HG03432 (cell line): Measurements from ENCODE around the gene NSD2.
A peak's percentile ranks its signal among the peaks of the same experiment; 100 is the strongest.
"Not testable (repeated sequence)": the region's sequence is repeated elsewhere in the genome, so short reads cannot be mapped to it uniquely, and the experiment has no call there.

Experiments used
- ATAC-seq: cut with Tn5 transposase; IDR thresholded peaks from one replicate; pipeline ENCODE4 v1.9.1; 2021; ENCODE audit warnings: mild to moderate bottlenecking, moderate library complexity; ENCODE audit not compliant: unreplicated experiment

Gene NSD2

DNA sequence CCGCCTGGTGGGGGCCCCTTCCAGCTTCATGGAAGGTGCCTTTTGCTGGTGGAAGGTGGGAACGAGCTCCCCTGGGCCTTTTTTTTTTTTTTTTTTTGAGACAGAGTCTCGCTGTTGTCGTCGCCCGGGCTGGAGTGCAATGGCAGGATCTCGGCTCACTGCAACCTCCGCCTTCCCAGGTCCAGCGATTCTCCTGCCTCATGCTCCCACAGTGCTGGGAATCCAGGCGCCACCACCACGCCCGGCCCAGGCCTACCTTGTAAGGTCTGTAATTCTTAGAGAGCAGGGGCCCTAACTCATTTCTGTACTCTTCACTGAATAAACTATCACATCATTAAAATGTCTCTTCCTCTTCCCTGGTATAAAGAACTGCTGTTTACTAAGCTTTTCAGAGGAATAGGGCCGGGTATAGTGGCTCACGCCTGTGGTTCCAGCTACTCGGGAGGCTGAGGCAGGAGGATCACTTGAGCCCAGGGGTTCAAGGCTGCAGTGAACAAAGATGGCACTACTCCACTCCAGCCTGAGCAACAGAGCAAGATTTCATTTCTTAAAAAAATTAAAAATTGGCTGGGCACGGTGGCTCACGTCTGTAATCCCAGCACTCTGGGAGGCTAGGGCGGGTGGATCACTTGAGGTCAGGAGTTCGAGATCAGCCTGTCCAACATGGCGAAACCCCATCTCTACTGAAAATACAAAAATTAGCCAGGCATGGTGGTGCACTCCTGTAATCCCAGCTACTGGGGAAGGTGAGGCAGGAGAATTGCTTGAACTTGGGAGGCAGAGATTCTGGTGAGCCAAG, 122.7 kb downstream of the NSD2 start:
- not testable (repeated sequence) for ATAC-seq

DNA sequence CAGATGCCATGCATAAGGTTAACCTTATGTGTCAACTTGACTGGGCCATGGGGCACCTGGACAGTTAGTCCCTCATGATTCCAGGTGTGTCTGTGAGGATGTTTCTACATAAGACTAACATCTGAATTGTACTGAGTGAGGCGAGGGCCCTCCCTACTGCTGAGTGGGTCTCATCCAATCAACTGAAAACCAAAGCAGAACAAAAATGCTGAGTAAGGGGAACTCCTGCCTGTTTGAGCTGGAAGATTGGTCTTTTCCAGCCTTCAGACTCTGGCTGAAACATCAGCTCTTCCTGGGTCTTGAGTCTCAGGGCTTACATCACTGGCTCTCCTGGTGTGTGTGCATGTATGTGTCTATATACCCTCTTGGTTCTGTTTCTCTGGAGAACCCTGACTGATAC, 123.7 kb downstream of the NSD2 start:
- ATAC-seq = no peak

DNA sequence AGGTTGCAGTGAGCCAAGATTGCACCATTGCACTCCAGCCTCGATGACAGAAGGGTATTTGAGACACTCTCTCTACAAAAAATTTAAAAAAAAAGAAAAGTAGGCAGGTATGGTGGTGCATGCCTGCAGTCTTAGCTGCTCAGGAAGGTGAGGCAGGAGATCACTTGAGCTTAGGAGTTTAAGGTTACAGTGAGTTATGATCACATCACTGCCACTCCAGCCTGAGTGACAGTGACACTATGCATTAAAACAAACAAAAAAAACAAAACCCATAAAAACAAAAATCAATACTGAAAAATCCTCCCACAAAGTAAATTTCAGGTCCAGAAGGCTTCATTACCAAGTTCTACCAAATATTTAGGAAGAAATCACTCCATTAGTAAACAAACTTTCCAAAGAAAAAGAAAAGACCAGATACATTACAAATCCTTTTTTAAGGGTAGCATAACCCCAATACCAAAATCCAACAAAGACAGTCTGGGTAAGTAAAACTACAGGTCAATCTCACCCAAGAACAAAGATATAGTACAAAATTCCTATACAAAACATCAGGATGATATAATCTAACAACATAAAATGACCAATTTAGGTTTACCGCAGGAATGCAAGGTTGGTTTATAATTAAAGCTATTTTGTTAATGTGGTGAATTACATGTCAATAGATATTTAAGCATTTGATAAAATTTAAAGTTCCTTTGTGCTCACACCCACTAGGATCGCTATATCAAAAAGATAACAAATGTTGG, 125.8 kb downstream of the NSD2 start:
- ATAC-seq = no peak

DNA sequence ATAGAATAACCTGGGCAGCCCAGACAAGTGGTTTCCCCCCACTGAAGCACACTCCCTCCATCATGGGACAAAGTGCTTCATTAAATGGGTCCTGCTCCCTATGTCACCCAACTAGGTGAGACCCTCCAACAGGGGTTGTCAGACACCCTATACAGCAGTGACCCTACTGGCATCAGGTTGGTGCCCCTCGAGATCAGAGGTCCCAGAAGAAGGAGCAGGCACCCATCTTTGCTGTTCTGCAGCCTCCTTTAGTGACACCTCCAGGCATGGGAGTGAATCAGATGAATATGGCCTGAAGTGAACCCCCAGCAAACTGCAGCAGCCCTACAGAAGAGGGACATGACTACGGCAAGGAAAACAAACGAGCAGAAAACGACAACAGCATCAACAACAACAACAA, 126.5 kb downstream of the NSD2 start:
- no peak for ATAC-seq

DNA sequence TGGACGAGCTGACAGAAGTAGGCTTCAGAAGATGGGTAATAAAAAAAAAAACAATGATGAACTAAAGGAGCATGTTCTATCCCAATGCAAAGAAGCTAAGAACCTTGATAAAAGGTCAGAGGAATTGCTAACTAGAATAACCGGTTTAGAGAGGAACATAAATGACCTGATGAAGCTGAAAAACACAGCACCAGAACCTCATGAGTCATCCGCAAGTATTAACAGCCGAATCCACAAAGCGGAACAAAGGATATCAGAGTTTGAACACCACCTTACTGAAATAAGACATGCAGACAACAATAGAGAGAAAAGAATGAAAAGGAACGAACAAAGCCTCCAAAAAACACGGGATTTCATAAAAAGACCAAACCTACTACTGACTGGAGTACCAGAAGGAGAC, 127.1 kb downstream of the NSD2 start:
- ATAC-seq = no peak

DNA sequence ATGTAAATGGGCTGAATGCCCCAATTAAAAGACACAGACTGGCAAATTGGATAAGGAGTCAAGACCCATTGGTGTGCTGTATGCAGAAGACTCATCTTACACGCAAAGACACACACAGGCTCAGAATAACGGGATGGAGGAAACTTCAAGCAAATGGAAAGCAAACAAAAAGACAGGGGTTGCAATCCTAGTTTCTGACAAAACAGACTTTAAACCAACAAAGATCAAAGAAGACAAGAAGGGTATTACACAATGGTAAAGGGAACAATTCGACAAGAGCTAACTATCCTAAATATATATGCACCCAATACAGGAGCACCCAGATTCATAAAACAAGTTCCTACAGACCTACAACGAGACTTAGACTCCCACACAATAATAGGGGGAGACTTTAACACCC, 128.1 kb downstream of the NSD2 start:
- not testable (repeated sequence) for ATAC-seq

DNA sequence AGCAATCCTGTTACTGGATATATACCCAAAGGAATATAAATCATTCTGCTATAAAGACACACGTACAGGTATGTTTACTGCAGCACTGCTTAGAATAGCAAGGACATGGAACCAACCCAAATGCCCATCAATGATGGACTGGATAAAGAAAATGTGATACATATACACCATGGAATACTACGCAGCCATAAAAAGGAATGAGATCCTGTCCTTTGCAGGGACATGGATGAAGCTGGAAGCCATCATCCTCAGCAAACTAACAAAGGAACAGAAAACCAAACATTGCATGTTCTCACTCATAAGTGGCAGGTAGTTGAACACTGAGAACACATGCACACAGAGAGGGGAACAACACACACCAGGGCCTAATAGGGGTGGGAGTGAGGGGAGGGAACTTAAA, 132.2 kb downstream of the NSD2 start:
- not testable (repeated sequence) for ATAC-seq

DNA sequence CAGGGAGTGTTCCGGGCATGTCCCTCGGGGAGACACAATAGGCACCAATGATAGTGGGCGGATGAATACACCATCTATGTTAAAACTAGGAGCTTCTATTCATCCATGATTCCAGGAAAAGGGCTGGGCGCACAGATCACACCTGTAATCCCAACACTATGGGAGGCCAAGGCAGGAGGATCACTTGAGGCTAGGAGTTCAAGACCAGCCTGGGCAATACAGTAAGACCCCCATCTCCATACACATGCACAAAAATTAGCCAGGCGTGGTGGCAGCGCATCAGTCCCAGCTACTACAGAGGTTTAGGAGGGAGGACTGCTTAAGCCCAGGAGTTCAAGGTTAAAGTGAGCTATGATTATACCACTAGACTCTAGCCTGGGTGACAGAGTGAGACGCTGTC, 135.2 kb downstream of the NSD2 start:
- ATAC-seq = no peak

DNA sequence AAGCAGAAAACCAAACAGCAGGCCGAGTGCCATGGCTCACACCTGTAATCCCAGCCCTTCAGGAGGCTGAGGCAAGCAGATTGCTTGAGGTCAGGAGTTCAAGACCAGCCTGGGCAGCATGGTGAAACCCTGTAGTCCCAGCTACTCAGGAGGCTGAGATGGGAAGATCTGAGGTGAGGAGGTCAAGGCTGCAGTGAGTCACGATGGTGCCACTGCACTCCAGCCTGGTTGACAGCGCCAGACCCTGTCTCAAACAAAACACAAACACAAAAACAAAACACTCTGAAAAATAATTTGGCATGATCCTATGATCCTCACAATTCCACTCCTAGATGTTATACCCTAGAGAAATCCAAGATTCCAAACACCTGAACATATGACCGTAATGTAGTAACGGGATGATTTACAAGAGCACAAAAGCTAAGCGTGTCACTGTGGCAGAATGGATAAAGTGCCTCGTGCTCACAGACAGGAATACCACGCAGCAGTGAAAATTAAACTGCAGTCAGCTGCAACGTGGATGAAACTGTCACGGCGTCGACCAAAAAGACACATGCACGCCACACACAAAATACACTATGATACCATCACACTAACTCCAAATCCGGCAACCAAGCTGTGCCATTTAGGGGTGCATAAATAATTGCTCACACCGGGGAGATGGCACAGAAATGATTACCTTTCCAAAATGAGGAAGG, 135.9 kb downstream of the NSD2 start:
- ATAC-seq = no peak

DNA sequence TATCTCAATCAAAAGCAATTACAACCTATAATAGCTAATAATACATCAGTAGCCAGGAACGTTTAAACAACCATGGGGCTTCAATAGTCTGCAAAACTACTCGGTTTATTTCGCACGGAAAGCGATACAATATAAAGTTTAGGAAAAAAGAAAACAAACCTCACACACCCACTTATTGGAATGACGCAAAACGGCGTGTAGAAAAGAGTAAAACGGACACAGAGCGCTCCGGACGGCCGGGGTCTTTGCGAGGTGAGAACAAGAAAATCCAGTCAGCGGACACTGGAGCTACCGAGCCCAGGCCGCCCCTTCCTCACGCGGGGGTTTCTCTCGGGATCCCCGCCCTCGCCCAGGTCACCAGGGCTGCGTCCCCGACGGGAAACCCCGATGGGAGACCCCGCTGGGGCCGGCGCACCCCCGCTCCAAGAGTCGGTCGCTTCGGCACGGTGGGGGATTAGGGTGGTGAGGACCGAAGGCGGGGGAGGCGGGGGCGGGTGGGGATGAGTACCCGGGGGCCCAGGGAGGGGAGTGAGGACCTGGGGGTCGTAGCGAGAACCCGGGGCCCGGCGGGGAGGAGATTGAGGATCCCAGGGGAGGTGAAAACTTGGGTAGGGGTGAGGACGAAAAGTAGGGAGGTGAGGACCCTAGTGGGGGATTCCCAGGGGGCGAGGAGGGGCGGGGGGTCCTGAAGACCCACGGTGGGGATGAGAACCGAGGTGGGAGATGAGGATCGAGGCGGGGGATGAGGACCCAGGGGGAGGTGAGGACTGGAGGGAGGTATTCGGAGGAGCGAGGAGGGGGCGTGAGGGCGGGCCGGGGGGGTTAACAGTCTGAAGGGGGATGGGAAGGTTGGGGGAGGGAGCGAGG, 136.8 kb downstream of the NSD2 start:
- ATAC-seq = no peak

DNA sequence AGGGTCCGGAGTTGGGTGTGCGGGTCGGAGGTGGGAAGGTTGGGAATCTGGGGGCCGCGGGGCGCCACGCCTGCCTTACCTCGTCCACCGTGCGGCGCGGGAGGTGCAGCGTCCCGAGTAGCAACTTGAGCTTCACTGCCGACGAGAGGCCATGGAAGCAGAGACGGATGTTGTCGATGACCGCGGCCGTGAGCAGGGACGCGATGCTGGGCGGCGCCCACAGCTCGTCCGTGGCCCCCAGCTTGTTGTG, 137.4 kb downstream of the NSD2 start:
- ATAC-seq = no peak

DNA sequence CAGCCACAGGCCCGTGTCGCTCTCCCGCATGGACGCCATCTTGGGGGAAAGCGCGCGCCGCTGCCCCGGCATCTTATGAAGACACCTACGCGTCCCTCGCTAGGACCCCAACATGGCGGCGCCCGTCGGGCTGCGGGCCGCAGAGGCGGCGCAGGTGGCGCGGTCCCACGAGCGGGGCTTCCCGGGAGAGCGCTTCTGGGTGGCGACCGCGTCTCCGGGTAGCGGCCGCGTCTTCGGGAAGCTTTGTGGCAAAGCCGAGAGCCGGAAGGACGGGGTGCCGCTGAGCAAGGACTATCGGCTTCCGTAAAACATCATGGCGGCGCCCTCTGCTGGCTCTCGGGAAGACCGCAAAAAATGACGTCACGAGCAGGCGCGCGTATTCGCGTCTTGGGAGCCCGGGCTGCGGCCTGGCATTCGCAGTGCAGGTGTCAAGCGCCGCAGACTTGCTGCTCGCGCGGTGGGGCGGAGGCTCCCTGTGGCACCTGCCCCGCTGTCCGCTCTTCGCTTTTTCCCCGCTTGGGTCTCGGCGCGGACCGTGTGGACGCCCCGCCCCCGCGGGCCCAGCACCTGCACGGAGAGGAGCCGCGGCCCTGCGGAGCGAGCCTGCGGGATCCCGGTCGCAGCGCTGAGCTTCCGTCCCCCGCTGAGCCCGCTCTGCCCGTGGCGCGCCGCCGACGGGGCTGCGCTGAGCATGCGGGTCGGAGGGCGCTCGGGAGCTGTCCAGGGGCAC, 137.9 kb downstream of the NSD2 start, which contains the start of gene NELFA:
TSS of gene NELFA (minus strand) at position 54 of the 730 bp plus-strand sequence. CDS start at position 39, 15 bp downstream.
- ATAC-seq = peak; percentile 83

DNA sequence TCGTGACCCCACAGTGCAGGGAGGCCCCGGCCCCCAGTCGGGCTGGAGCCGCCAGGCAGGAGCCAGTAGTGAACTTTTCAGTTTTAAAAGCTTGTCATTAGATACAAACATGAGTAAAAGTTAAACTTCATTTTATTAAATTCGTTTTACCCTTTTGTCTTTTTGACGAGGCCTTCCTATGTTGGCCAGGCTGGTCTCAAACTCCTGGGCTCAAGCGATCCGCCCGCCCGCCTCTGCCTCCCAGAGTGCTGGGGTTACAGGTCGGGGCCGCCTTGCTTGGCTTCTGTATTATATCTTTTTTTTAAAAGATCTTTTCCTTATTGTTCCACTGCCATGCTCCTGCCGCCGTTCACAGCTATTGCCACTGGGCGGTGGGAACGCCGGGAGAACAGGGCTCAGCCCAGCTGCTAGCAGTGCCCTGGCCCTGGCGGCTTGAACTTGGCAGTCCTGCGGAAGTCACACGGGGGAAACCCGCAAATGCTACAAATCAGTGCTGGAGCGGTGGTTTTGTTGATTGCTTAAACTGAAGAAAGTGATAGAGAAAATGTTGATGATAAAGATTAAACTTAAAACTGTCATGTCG, 138.5 kb downstream of the NSD2 start:
- ATAC-seq = no peak

DNA sequence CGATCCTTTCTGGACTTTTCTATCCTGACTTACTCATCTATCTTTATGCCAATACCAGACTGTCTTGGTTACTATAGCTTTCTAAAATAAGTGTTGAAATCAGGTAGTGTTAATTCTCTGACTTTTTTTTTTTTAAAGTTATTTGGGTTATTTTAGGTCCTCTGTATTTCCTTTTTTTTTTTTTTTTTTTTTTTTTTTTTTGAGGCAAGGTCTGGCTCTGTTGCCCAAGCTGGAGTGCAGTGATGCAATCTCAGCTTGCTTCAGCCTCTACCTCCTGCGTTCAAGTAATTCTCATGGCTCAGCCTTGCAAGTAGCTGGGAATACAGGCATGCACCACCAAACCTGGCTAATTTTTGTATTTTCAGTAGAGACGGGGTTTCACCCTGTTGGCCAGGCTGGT, 140.4 kb downstream of the NSD2 start:
- no peak for ATAC-seq

DNA sequence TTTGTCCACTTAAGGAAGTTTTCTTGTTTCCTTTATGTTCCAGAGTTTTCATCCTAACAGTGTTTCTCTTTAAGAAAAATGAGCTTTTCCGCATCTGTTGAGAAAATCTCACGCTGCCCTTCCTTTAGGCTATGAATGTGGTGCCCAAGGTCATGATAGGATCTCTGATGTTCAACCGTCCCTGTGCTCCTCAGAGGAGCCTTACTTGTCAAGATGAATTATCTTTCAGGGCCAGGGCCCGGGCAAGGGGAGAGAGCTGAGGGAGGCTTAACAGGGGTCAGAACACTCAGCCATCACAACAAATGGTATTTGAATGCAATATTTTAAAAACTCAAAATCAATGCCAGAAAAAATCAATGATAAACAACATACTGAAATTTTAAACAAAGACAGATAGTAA, 143.8 kb downstream of the NSD2 start:
- ATAC-seq = no peak

DNA sequence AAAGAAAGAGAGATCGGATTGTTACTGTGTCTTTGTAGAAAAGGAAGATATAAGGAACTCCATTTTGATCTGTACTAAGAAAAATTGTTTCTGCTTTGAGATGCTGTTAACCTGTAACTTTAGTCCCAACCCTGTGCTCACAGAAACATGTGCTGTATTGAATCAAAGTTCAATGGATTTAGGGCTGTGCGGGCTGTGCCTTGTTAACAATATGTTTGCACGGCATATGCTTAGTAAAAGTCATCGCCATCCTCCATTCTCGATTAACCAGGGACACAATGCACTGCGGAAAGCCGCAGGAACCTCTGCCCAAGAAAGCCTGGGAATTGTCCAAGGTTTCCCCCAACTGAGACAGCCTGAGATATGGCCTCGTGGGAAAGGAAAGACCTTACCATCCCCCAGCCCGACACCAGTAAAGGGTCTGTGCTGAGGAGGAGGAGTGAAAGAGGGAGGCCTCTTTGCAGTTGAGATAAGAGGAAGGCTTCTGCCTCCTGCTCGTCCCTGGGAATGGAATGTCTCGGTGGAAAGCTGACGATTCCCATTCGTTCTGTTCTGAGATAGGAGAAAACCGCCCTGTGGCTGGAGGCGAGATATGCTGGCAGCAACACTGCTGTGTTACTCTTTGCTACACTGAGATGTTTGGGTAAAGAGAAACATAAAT, 150.3 kb downstream of the NSD2 start:
- not testable (repeated sequence) for ATAC-seq

DNA sequence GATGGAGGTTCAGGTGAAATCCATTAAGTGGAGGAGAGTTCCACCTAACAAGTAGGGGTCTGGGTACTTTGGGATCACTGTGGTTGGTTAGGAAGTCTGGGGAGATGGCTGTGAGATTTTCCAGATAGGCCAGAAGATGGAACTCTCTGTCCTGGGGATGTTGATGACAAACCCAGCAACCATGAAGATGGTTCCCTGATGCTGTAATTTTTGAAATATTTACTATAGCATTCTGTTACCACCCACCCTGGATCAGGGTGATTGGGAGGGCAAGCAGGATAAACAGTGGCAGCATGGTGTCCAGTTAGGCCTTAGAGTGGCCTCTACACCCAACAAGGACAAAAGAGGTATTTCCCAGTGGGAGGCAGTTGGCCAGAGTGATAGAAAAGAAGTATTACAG, 153.5 kb downstream of the NSD2 start:
- ATAC-seq = no peak

DNA sequence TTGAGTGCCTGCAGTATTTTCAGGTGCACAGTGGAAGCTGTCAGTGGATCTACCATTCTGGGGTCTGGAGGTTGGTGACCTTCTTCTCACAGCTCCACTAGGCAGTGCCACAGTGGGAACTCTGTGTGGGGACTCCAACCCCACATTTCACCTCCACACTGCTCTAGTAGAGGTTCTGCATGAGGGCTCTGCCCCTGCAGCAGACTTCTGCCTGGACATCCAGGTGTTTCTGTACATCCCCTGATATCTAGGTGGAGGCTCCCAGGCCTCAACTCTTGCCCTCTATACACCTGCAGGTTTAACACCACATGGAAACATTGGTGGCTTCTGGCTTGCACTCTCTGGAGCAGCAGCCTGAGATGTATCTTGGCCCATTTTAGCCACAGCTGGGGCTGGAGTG, 154.6 kb downstream of the NSD2 start:
- ATAC-seq = no peak

DNA sequence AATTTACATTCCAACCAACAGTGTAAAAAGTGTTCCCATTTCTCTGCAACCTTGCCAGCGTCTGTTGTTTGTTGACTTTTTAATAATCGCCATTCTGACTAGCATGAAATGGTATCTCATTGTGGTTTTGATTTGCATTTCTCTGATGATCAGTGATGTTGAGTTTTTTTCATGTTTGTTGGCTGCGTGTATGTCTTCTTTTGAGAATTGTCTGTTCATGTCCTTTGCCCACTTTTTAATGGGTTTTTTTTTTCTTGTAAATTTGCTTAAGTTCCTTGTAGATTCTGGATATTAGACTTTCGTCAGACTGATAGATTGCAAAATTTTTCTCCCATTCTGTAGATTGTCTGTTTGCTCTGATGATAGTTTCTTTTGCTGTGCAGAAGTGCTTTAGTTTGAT, 155.9 kb downstream of the NSD2 start:
- not testable (repeated sequence) for ATAC-seq
